Fibroblast of pulmonary artery (primary cell): ENCODE results near the gene CYP46A1.

Experiments
- DNase-seq: peaks from one replicate; pipeline ENCODE4 v3.0.0-alpha.2; 2010; ENCODE audit warnings: low read depth
- H3K4me3 ChIP-seq: replicated peaks from 2 replicates; pipeline ENCODE4 v1.5.1; 2011; ENCODE audit warnings: low read depth, mild to moderate bottlenecking, control low read depth, low read length, moderate library complexity
- TF ChIP-seq, protein P1 (sequence below): IDR thresholded peaks from 2 replicates; pipeline ENCODE4 v1.5.1; 2011; ENCODE audit warnings: mild to moderate bottlenecking, control low read depth, low read length, inconsistent platforms; ENCODE audit errors: missing control alignments

CYP46A1 gene

GRCh38 chr14:99702115-99702514 lies 18.0 kb downstream of the CYP46A1 start:
- TF ChIP-seq, protein P1, sequence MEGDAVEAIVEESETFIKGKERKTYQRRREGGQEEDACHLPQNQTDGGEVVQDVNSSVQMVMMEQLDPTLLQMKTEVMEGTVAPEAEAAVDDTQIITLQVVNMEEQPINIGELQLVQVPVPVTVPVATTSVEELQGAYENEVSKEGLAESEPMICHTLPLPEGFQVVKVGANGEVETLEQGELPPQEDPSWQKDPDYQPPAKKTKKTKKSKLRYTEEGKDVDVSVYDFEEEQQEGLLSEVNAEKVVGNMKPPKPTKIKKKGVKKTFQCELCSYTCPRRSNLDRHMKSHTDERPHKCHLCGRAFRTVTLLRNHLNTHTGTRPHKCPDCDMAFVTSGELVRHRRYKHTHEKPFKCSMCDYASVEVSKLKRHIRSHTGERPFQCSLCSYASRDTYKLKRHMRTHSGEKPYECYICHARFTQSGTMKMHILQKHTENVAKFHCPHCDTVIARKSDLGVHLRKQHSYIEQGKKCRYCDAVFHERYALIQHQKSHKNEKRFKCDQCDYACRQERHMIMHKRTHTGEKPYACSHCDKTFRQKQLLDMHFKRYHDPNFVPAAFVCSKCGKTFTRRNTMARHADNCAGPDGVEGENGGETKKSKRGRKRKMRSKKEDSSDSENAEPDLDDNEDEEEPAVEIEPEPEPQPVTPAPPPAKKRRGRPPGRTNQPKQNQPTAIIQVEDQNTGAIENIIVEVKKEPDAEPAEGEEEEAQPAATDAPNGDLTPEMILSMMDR: no peak
- DNase-seq: no peak

DNA sequence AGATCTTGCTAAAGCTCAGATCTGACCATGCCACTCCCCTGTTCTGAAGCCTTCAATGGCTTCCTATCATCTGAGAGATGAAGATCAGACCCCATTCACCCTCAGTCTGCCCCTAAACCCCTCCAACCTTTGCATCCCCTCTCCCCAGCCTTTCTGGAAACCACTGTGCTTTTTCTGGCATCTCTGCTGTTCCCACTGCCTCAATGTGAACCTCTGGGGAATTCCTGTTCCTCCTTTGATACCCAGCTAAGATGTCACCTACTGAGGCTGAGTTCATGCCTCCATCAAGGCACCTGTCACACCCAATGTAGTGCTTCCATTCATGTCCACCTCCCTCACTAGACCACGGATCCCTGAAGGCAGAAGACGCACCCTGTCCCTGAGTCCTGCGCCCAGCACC lies 19.3 kb downstream of the CYP46A1 start:
- H3K4me3 ChIP-seq: no peak overlapping the region
- DNase-seq: no peak
- TF ChIP-seq, protein P1: no peak

More at GRCh38 chr14:99702115-99702514, 18.0 kb downstream of the CYP46A1 start:
- no peak overlapping the region for H3K4me3 ChIP-seq

DNA sequence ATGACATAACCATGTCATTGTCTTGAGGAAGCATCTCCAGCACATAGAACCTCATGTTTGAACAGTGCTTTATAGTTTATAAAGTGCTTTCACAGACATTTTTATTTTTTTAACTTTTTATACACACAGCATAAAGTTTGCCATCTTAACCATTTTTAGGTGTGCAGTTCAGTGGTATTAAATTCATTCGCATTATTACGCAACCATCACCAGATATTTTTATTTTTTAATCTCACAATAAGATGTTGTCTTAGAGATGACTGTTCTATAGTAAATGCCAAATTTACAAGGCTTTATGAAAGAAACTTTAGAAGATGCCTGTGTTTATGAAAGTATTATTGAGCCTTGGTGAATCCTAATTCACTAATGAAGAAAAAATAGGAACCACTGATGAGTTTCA lies 19.9 kb downstream of the CYP46A1 start:
- TF ChIP-seq, protein P1: no peak
- no peak overlapping the region for H3K4me3 ChIP-seq
- no peak for DNase-seq

GRCh38 chr14:99706107-99706900 lies 22.2 kb downstream of the CYP46A1 start:
- H3K4me3 ChIP-seq: no peak overlapping the region
- DNase-seq: no peak
- TF ChIP-seq, protein P1: no peak

DNA sequence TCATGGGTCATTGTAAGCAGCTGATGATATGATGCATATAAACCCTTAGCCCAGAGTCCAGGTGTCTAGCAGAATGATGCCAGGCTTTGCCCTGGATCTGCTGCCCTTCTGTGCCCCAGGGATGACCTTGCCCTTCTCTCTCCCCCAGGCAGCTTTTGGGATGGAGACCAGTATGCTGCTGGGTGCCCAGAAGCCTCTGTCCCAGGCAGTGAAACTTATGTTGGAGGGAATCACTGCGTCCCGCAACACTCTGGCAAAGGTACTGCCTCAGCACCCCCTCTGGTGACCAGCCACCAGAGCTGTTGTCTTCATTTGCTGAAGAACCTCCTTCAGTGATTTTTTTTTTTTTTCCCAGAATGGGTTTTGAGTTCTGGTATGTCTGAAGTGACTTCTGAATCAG lies 23.3 kb downstream of the CYP46A1 start:
- no peak overlapping the region for H3K4me3 ChIP-seq
- DNase-seq: no peak
- TF ChIP-seq, protein P1: no peak

- TF ChIP-seq, protein P1: no peak
- no peak for DNase-seq
- H3K4me3 ChIP-seq: no peak overlapping the region
Observed at GRCh38 chr14:99707921-99708320, 23.8 kb downstream of the CYP46A1 start.

DNA sequence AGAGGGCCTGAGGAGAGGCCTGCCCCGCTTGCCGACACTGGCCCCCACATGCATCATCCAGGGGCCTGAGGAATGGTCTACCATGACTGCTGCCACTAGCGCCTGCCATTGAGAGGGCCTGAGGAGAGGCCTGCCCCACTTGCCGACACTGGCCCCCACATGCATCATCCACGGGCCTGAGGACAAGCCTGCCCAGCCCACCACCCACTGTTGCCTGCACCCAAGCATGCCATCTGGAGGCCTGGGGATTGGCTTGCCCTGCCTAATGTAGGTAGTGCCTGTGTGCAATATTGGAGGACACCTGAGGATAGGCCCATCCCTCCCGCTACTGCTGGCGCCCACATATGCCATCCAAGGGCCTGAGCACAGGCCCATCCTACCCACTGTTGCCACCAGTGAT lies 24.4 kb downstream of the CYP46A1 start:
- H3K4me3 ChIP-seq: no peak overlapping the region
- TF ChIP-seq, protein P1: no peak
- DNase-seq: no peak
